ENCODE data around the gene ELOB. TPM values are rescaled to one million over a fixed set of nuclear protein-coding genes. Genes with fewer than 3 reads are reported as not detected.

Gene ELOB
- polyA plus RNA-seq, 1 of the 3 experiments (the other 2 are of a cell fraction), result 329 TPM

GRCh38 chr16:2751577-2752034 lies 25.5 kb downstream of the ELOB start:
- peak overlapping the region; percentile 86 for H2AFZ ChIP-seq (ENCODE audit: low read depth)
- peaks cover 3% of the 10 kb centered on the region for H3F3A ChIP-seq (replicated peaks; ENCODE audit: insufficient read depth)
- H3K36me3 ChIP-seq (replicated peaks in 1 of 2; ENCODE audit: control insufficient read depth in 1 of 2, insufficient read depth in 2 of 2, low read length in 1 of 2), result peaks cover 6 to 12% of the 10 kb centered on the region in 2 experiments
- no peak; the same call in 1 of the 2 replicates for TF ChIP-seq MXI1 (IDR thresholded peaks at IDR 0.05; ENCODE audit: low read depth, low read length)
- no peak for TF ChIP-seq TAF1 (IDR thresholded peaks at IDR 0.05; ENCODE audit: borderline replicate concordance, low read depth, low read length)
- TF ChIP-seq RAD21 (IDR thresholded peaks at IDR 0.05; ENCODE audit: low read length), result no peak
- TF ChIP-seq TEAD4 (IDR thresholded peaks at IDR 0.05; ENCODE audit: borderline replicate concordance, insufficient read depth), result no peak
- no peak for TF ChIP-seq USF1 (IDR thresholded peaks at IDR 0.05; ENCODE audit: borderline replicate concordance, low read depth)
- no peak for TF ChIP-seq PBX3 (IDR thresholded peaks at IDR 0.05)
- TF ChIP-seq REST (IDR thresholded peaks at IDR 0.05; ENCODE audit: low read depth, low read length), result no peak
- TF ChIP-seq CHD2 (IDR thresholded peaks at IDR 0.05; ENCODE audit: low read length, partially characterized antibody), result no peak
- TF ChIP-seq MEF2A (IDR thresholded peaks at IDR 0.05; ENCODE audit: borderline replicate concordance, low read depth), result no peak
- TF ChIP-seq EP300 (IDR thresholded peaks at IDR 0.05; ENCODE audit: borderline replicate concordance in 1 of 2, low read depth in 1 of 2, low read length in 1 of 2), result no peak
- TF ChIP-seq GABPA (IDR thresholded peaks at IDR 0.05; ENCODE audit: low read depth), result no peak
- no peak for TF ChIP-seq USF2 (IDR thresholded peaks at IDR 0.05; ENCODE audit: borderline replicate concordance, low read depth, low read length)
- H3K4me3 ChIP-seq (ENCODE audit: low read depth in 2 of 2, low read length in 1 of 2), result peak overlapping the region; percentile 76 to 98
- H3K79me2 ChIP-seq (ENCODE audit: insufficient read depth), result peaks cover 48% of the 10 kb centered on the region
- DNase-seq, result peak; percentile 89
- ChIA-PET CTCF (interaction anchor here (0.9 to 3.2 kb wide), 3 partner anchors 11 to 176 kb away, joined by 3 to 12 read pairs (median 4); no protein-coding TSS in a partner anchor), POLR2A (interaction anchor here (0.5 to 1.8 kb wide), 5 partner anchors 10 to 130 kb away, joined by 3 to 5 read pairs (median 3); no protein-coding TSS in a partner anchor)
- H3K4me2 ChIP-seq, result peak overlapping the region; percentile 81; the same call in 1 of the 2 replicates
- H3K9me2 ChIP-seq, result no peaks in the 10 kb centered on the region
- peak overlapping the region; percentile 99 to 100 for H3K27ac ChIP-seq (ENCODE audit: low read depth in 2 of 2, low read length in 1 of 2)
- no peaks in the 10 kb centered on the region for H3K9me3 ChIP-seq
- no peaks in the 10 kb centered on the region for H3K27me3 ChIP-seq (ENCODE audit: insufficient read depth)
- H3K4me1 ChIP-seq (ENCODE audit: control insufficient read depth in 1 of 2, insufficient read depth in 2 of 2, low read depth in 1 of 2, low read length in 1 of 2), result peaks cover 12 to 20% of the 10 kb centered on the region in 2 experiments; a peak in 3 of 4 replicates
- H4K20me1 ChIP-seq (ENCODE audit: insufficient read depth), result peaks cover 37% of the 10 kb centered on the region
- H3K9ac ChIP-seq, result peak overlapping the region; percentile 94
- WGBS (ENCODE audit: low lambda C conversion rate), result 54% methylated on average over 19 of the region's 23 CpGs

Data from SK-N-SH (cell line).